Stimulated activated naive CD8-positive, alpha-beta T cell treated with anti-CD3 and anti-CD28 coated beads, Interleukin-15, Interleukin-2, amounts not matched to agents 100 U/mL and 50 U/mL, for 24 hours (primary cell): ENCODE data around the gene TNFRSF4.

ENCODE experiments used
- ATAC-seq: fragments of 150-1000 bp; cut with Tn5 transposase; one replicate; pipeline ENCODE4 v1.10.0; 2021
- DNase-seq: peaks from one replicate; pipeline ENCODE4 v3.0.0; 2021

The TNFRSF4 gene

GRCh38 chr1:1217621-1218523, 3.9 kb upstream of the TNFRSF4 start:
- no peak for ATAC-seq
- no peak for DNase-seq

DNA sequence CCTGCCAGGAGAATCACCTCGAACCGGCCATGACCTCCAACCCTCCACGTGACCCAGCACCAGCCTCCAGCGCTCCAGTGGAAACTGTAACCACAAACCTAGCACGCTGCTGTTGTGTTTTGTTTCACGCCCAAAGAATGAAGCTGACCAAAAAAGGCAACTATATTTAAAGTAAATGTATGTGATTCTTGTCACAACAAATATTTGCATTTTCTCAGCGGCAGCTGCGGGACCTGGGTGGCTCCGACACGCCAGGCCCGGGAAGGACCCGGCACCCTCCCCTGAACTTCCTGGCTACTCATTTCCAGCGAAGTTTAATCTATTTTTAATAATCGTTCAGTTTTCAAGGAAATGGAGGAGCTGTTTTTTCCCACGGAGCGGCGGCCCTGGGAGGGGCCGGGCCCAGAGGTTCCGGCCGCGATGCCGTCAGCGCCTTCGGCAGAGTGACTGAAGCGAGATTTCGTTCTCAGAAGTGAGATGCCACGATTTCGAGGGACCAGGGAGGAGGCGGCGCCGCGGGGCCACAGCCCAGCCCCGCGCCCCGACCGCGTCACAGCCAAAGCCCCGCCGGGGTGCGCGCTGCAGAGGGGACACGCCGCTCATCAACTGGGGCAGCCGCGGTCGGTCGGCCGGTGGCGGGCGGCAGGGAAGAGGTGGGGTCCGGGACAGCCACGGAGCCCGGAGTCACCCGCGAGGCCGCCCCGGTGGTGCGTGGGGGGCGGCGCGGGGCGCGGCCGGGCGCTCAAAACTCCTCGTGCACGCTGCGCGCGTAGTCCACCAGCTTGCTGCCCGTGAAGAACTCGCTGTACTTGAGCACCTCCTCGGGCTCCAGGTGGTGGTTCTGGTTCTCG, 3.0 kb upstream of the TNFRSF4 start:
- DNase-seq (no peak), ATAC-seq (no peak)

DNA sequence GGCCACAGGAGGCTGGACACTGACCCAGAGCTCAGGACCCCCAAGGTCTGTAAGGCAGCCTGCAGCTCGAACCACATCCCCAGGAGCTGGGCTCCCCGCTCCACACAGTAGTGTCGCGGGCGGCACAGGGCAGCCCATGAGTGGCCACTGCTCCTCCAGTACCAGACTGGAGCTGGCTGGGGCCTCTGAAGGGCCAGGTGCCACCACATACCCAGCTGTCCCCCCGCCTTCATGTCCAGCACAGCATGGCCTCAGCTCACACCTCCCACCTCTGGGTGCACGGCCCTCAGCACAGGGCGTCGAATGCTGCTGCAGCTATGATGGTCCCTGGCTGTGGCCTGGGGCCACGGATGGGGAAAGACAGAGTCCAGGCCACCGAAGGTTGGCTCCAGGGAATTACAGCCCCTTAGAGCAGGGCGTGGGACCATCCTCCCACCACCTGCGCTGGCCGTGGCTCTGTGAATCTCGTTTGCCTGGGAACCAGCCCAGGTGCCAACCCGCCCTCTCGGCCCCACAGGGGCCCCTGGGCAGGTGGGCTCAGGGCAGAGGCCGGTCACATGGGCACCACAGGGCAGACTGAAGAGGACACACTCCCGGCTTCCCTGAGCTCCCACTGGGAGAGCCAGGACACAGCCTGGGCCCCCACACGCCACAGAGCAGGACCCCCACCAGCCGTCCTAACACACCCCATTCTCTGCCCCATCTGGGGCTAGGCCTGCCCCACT, 2.1 kb upstream of the TNFRSF4 start:
- DNase-seq (no peak), ATAC-seq (no peak)

DNA sequence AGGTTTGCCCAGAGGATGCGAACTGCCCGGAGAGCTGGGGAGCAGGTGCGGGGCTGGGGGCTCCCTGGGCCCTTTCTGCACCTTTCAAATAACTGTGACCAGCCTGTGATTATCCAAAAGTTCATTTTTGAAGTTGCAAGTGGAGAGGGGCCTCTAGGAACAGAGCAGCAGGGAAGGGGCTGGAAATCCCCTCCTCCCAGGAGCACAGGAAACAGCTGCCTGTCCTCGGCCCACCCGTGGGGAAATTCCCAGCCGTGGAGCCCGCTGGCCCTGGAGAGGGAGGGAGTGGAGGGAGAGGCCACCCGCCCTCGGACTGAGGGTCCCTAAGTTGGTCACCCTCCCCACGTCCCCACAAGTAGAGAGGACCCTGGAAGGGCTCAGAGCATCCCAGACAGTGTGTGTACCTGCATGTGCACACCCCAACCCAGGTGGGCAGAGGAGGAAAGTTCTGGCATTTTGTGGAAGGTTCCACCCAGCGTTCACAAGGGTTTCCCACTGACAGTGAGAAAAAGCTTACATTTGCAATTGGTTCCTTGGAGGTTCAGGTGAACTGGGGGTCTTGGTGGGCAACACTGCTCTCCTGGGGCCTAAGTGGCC, 1.2 kb upstream of the TNFRSF4 start:
- DNase-seq (no peak), ATAC-seq (no peak)

GRCh38 chr1:1212780-1213344, 1.1 kb downstream of the TNFRSF4 start:
- DNase-seq = peak; percentile 69
- ATAC-seq = peak; percentile 6

DNA sequence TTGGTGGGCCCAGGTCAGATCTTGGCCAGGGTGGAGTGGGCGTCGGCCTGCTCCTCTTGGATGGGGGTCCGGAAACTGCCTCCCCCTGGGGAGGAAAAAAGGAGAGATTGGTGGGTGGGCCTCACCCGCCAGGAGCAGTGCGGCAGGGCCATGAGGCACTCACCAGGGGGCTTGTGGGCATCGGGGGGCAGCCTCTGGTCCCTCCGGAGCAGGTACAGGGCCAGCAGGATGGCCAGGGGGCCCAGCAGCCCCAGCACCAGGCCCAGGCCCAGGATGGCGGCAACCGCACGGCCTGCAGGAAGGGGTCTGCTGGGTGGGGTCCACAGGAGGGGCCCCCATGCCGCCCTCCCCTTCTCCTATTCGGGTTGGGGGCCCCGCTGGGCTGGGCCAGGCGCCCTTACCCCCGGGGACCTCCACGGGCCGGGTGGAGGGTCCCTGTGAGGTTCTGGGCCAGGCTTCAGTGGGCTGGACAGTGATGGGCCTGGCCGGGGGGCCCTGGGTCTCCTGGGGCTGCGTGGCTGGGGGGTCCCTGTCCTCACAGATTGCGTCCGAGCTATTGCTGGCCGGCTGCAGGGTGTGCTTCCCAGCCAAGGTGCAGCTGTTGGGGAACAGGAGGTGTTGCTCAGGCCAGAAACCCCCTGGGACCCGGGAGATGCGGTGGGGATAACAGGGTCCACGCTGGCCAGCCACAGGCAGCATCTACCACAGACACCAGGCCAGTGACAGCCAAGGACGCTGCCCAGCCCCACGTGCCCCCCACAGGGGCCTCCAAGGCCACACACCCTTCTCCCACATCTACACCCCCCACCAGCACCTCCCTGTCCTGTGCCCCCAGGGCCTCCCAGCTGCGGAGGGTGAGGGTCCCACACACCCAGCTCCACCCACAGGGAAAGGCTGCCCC, 2.2 kb downstream of the TNFRSF4 start:
- no peak for ATAC-seq
- DNase-seq = no peak

DNA sequence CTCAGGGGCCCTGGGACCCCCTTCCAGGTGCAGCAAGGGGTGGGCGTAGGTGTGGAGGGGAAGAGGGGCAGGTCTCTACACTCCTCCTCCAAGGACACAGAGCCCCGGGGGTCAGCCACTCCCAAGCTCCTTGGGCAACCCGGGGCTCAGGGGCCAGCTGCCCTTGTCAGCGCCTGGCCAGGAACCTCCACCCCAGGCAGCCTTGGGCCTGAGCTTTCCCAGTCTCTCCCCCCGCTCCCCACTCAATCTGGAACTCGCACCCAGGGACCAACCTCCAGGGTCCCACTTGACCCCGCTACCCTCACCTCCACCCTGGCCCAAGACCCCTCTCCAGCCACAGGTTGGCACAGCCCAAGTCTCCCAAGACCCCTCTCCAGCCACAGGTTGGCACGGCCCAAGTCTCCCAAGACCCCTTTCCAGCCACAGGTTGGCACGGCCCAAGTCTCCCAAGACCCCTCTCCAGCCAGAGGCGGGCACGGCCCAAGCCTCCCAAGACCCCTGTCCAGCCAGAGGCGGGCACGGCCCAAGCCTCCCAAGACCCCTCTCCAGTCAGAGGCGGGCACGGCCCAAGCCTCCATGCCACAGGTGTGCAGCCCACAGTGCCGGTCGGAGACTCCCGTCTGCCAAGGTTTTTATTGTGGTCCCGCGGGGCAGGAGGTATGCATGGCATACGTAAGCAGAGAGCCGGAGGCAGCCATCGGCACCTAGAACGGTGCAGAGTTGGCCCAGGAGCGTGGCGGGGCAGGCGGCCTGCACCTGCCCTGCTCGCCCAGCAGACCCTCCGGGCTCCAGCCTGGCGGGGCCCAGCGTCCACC, 3.0 kb downstream of the TNFRSF4 start:
- ATAC-seq (no peak), DNase-seq (no peak)

GRCh38 chr1:1208713-1209433, 5.1 kb downstream of the TNFRSF4 start:
- ATAC-seq = peak; percentile 4
- DNase-seq = peak; percentile 60

DNA sequence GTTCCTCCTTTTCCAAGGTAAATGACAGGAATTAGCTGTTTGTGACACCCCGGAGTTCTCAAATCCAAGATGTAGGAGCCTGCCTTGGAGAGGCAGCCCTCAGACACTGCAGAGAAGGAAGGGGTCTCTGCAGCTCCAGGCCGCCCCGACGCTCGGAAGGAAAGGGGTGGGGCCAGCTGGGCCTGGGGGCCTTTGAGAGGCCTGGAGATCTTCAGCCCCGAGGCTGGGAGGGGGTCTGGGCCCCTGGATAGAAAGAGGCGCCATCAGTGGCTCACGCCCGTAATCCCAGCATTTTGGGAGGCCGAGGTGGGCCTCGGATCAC, 6.4 kb downstream of the TNFRSF4 start:
- DNase-seq (no peak), ATAC-seq (no peak)

DNA sequence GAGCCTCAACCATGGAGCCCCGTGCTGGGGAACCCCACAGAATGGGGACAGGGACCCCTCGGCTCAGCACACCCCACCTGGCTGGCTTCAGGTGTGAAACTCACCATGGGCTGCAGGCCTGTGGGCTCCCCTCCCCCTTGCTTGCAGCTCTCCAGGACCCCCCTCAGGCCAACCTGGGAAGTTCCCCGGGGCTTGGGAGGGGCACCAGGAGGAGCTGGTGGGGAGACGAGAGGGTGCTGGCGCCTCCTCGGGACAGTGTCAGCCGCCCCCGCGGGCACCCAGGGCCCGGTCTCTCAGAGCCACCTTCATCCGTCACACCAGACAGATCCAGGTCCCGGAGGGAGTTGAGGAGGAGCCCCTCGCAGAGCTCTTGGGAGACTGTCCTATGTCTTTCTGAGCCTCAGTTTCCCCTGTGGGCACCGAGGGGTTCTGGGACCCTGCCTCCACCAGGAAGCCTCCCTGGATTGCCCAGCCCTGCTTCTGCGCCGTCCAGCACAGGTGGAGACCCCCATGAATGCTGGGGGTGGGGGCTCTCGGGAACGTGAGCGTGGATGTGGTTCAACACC, 6.9 kb downstream of the TNFRSF4 start:
- DNase-seq = peak; percentile 46
- ATAC-seq = no peak

- ATAC-seq (peak; percentile 9), DNase-seq (peak; percentile 56)
Observed at GRCh38 chr1:1206376-1206965, 7.5 kb downstream of the TNFRSF4 start, which contains the start of gene TNFRSF18. TSS of gene TNFRSF18 (minus strand) at chr1:1206592. CDS start at chr1:1206571, 21 bp downstream.

- peak; percentile 32 for DNase-seq
- no peak for ATAC-seq
Observed at GRCh38 chr1:1205769-1206375, 8.1 kb downstream of the TNFRSF4 start.

DNA sequence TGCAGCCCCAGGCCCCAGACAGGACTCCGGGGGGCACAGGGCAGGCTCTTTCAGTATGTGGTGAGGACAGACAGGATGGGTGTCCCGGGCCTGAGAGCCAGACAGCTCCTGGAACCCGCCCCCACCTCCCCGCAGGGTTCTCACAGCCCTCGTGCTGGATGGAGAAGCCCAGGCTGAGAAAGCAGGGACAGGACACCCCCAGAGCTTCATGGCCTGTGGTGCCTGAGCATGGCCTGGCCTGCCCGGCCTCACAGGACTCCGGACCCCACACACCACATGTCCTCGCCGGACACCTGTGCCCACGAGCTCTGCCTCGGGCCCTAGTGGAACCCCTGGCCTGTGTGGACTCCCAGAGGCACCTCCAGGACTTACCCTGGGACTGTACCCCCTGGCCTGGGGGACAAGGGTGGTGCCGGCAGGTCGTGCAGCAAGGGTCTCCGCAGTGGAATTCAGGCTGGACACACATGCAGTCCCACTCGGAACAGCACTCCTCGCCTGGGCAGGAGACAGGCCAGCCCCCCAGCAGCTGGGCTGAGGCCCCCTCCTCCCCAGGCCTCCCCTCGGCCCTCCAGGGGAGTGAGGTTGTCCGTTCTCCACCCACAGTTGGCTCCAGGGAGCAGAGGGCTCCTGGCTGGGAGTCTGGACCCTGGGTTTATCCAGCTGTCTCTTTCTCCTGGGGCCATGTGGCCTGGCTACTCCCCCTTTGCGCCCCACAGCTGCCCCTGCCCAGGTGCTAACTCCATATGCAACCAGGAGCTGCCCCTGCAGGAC, 8.8 kb downstream of the TNFRSF4 start:
- ATAC-seq = no peak
- DNase-seq = no peak

DNA sequence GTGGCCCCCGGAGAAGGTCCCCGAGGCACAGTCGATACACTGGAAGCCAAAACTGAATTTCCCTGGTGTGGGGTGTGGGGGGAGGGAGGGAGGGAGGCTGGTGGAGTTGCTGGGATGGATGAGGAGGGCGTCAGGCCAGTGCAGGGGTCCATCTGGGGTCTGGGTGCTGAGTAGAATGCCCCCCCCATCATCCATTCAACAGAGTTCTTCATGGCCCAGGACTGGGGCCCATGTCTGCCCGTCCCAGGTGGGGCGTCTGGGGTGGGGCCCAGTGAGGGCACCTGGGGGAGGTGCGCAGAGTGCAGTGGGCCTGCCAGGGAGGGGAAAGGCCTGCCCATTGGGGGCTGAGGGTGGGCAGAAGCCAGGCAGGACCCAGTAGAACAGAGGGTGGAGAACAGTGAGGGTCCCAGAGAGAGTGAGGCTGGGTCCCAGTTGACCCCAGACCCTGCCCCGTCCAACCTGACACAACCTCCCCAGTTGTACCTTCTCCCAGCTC, 9.5 kb downstream of the TNFRSF4 start:
- DNase-seq = no peak
- ATAC-seq = no peak

- DNase-seq (peak; percentile 17), ATAC-seq (no peak)
Observed at GRCh38 chr1:1203561-1204424, 10.2 kb downstream of the TNFRSF4 start.
